Mucosa of descending colon (tissue), 3 donors: ENCODE measurements around the gene CALML6. TPM values are rescaled to one million over a fixed set of nuclear protein-coding genes. Genes with fewer than 3 reads are reported as not detected.
"Not testable (repeated sequence)": the region's sequence is repeated elsewhere in the genome, so short reads cannot be mapped to it uniquely, and the experiment has no call there.

Experiments used
- ATAC-seq: fragments of 200-7000 bp; cut with Tn5 transposase; one replicate; pipeline ENCODE4 v1.9.1; 2020; ENCODE audit warnings: mild to moderate bottlenecking, moderate library complexity
- DNase-seq, 3 donors: peaks; one replicate each; pipeline ENCODE4 v3.0.0-alpha.2; 2020
- H3K36me3 ChIP-seq: fragments of 200-600 bp; one replicate; pipeline ENCODE4 v1.8.0; 2021; ENCODE audit warnings: low read depth, mild to moderate bottlenecking
- H3K4me1 ChIP-seq: fragments of 200-600 bp; one replicate; pipeline ENCODE4 v1.8.0; 2021; ENCODE audit warnings: low read depth, mild to moderate bottlenecking
- H3K4me3 ChIP-seq: fragments of 200-600 bp; one replicate; pipeline ENCODE4 v1.8.0; 2021; ENCODE audit warnings: mild to moderate bottlenecking
- H3K9me3 ChIP-seq: fragments of 200-600 bp; one replicate; pipeline ENCODE4 v1.8.0; 2021; ENCODE audit warnings: mild to moderate bottlenecking
- CTCF ChIP-seq: fragments of 200-600 bp; IDR thresholded peaks from one replicate; pipeline ENCODE4 v1.8.0; 2022; ENCODE audit warnings: antibody characterized with exemption, mild to moderate bottlenecking
- intact Hi-C, 2 donors: fragments of 100-400 bp; cut with DNase I in 1 of 2; cut with micrococcal nuclease in 1 of 2; formaldehyde crosslinking; loops; one replicate each; pipeline versions ENCODE4 v1.11.0 to v1.11.1; 2022; cut with DNase I, micrococcal nuclease
- total RNA-seq, 3 donors: library from RNA; stranded (reverse); fragmentation: NEBNext Ultra II Directional in 2 of 3; extraction: Animal tissue kit (Norgen Biotek cat#: 25700) in 2 of 3; gene quantifications; one replicate each; pipeline versions ENCODE4 v1.2.1 to v1.2.4, GENCODE V29; 2021 to 2023
- donor health status: DM: no; HTN: no; CAD: no; lungs with moderate emphysema.
- donor health status: DM: no; HTN: no; CAD: no.
- donor health status: DM: no; HTN: yes; CAD: no.

The CALML6 gene
- total RNA-seq, 3 donors from 2014 or later, result 0.32 to 1.2 (median 0.43) TPM

- intact Hi-C loops, result no loop called here
- TF ChIP-seq CTCF, result no peak
- DNase-seq, result peak in 2 of 3 donors; percentile 32 to 41
Observed at GRCh38 chr1:1926886-1927660, 12.0 kb downstream of the CALML6 start.

GRCh38 chr1:1927751-1928150, 12.7 kb downstream of the CALML6 start:
- ATAC-seq, result no peak
- H3K4me3 ChIP-seq, result no peak overlapping the region
- TF ChIP-seq CTCF, result no peak
- H3K9me3 ChIP-seq, result no peaks in the 10 kb centered on the region
- peak in 2 of 3 donors; percentile 20 to 35 for DNase-seq
- intact Hi-C loops, result no loop called here
- H3K36me3 ChIP-seq, result no peaks in the 10 kb centered on the region
- H3K4me1 ChIP-seq, result peaks cover 9% of the 10 kb centered on the region

More at GRCh38 chr1:1926886-1927660, 12.0 kb downstream of the CALML6 start:
- Histone ChIP-seq H3K4me3 (no peak overlapping the region), H3K4me1 (peaks cover 14% of the 10 kb centered on the region), H3K36me3 (no peaks in the 10 kb centered on the region), H3K9me3 (no peaks in the 10 kb centered on the region)
- no peak for ATAC-seq

- no peak for TF ChIP-seq CTCF
- H3K9me3 ChIP-seq, result no peaks in the 10 kb centered on the region
- H3K36me3 ChIP-seq, result no peaks in the 10 kb centered on the region
- intact Hi-C loops, result no loop called here
- ATAC-seq (no peak), DNase-seq (peak in 2 of 3 donors; percentile 22 to 42)
- peaks cover 3% of the 10 kb centered on the region for H3K4me1 ChIP-seq
- H3K4me3 ChIP-seq, result no peak overlapping the region
Observed at GRCh38 chr1:1928231-1929101, 13.4 kb downstream of the CALML6 start.

GRCh38 chr1:1929102-1929638, 14.1 kb downstream of the CALML6 start:
- no peak for ATAC-seq
- H3K9me3 ChIP-seq, result no peaks in the 10 kb centered on the region
- no peaks in the 10 kb centered on the region for H3K4me1 ChIP-seq
- DNase-seq, result peak in 1 of 3 donors; percentile 17
- H3K36me3 ChIP-seq, result no peaks in the 10 kb centered on the region
- TF ChIP-seq CTCF, result no peak
- intact Hi-C loops, result no loop called here
- H3K4me3 ChIP-seq, result no peak overlapping the region

GRCh38 chr1:1929639-1930545, 14.8 kb downstream of the CALML6 start:
- ATAC-seq (no peak), DNase-seq (peak in 1 of 3 donors; percentile 47)
- H3K4me1 ChIP-seq, result no peaks in the 10 kb centered on the region
- no peak for TF ChIP-seq CTCF
- H3K9me3 ChIP-seq, result no peaks in the 10 kb centered on the region
- intact Hi-C loops, result no loop called here
- H3K4me3 ChIP-seq, result no peak overlapping the region
- H3K36me3 ChIP-seq, result no peaks in the 10 kb centered on the region

GRCh38 chr1:1934848-1935247, 19.8 kb downstream of the CALML6 start:
- ATAC-seq, result not testable (repeated sequence)

More at GRCh38 chr1:1934848-1935247, 19.8 kb downstream of the CALML6 start:
- H3K36me3 ChIP-seq, H3K4me3 ChIP-seq, H3K4me1 ChIP-seq, H3K9me3 ChIP-seq, intact Hi-C loops, DNase-seq: not testable (repeated sequence)
